Liver (tissue), 9 donors: ENCODE results near the gene HGD. TPM values are rescaled to one million over a fixed set of nuclear protein-coding genes. Genes with fewer than 3 reads are reported as not detected.

Experiments used
- DNase-seq: peaks from one replicate; pipeline ENCODE4 v3.0.0-alpha.2; 2017; ENCODE audit warnings: low spot score
- H3K27ac ChIP-seq, 2 donors: one replicate each; pipeline ENCODE4 v1.7.0; 2013; ENCODE audit warnings: inconsistent platforms in 2 of 2, low read length in 2 of 2, control low read depth in 1 of 2, low read depth in 1 of 2, mild to moderate bottlenecking in 1 of 2
- H3K27me3 ChIP-seq, 4 donors: one replicate each; pipeline versions ENCODE4 v1.6.1 to v1.7.0; 2013; ENCODE audit warnings: low read length in 3 of 4, inconsistent platforms in 1 of 4, mild to moderate bottlenecking in 1 of 4, moderate library complexity in 1 of 4; ENCODE audit not compliant: control insufficient read depth in 4 of 4, insufficient read depth in 4 of 4
- H3K36me3 ChIP-seq, 4 donors: one replicate each; pipeline versions ENCODE4 v1.6.1 to v1.7.0; 2013; ENCODE audit warnings: low read length in 3 of 4, mild to moderate bottlenecking in 3 of 4, low read depth in 1 of 4, moderate library complexity in 1 of 4; ENCODE audit not compliant: control insufficient read depth in 4 of 4, insufficient read depth in 3 of 4
- H3K4me1 ChIP-seq, 4 donors: one replicate each; pipeline versions ENCODE4 v1.6.1 to v1.7.0; 2013; ENCODE audit warnings: low read length in 3 of 4, mild to moderate bottlenecking in 3 of 4, moderate library complexity in 1 of 4; ENCODE audit not compliant: control insufficient read depth in 4 of 4, insufficient read depth in 4 of 4
- H3K4me3 ChIP-seq, 3 donors: one replicate each; pipeline versions ENCODE4 v1.6.1 to v1.7.0; 2013; ENCODE audit warnings: low read length in 3 of 3, control low read depth in 1 of 3, low read depth in 1 of 3, mild to moderate bottlenecking in 1 of 3
- H3K9ac ChIP-seq, 2 donors: one replicate each; pipeline ENCODE4 v1.7.0; 2013; ENCODE audit warnings: low read length in 2 of 2, mild to moderate bottlenecking in 2 of 2, moderate library complexity in 2 of 2, control low read depth in 1 of 2, low read depth in 1 of 2
- H3K9me3 ChIP-seq, 4 donors: one replicate each; pipeline versions ENCODE4 v1.6.1 to v1.7.0; 2013; ENCODE audit warnings: low read length in 3 of 4; ENCODE audit not compliant: control insufficient read depth in 4 of 4
- ATF3 ChIP-seq: IDR thresholded peaks from 2 replicates; pipeline ENCODE4 v1.6.1; 2016; ENCODE audit warnings: antibody characterized with exemption
- FOXA1 ChIP-seq: IDR thresholded peaks from 2 replicates; pipeline ENCODE4 v1.6.1; 2016; ENCODE audit warnings: antibody characterized with exemption
- GABPA ChIP-seq, 2 donors: IDR thresholded peaks in 1 of 2; conservative IDR thresholded peaks in 1 of 2; 2 replicates each; pipeline ENCODE4 v1.6.1; 2016; ENCODE audit warnings: antibody characterized with exemption in 2 of 2, mild to moderate bottlenecking in 1 of 2, moderate library complexity in 1 of 2
- HNF4A ChIP-seq, 2 donors: conservative IDR thresholded peaks; 2 replicates each; pipeline ENCODE4 v1.6.1; 2016; ENCODE audit warnings: antibody characterized with exemption in 2 of 2, mild to moderate bottlenecking in 2 of 2
- HNF4G ChIP-seq: IDR thresholded peaks from 2 replicates; pipeline ENCODE4 v1.6.1; 2016; ENCODE audit warnings: antibody characterized with exemption
- JUND ChIP-seq, 2 donors: IDR thresholded peaks; 2 replicates each; pipeline ENCODE4 v1.6.1; 2016; ENCODE audit warnings: antibody characterized with exemption in 2 of 2
- RAD21 ChIP-seq, 2 donors: IDR thresholded peaks; 2 replicates each; pipeline ENCODE4 v1.6.1; 2016; ENCODE audit warnings: antibody characterized with exemption in 2 of 2, mild to moderate bottlenecking in 2 of 2
- REST ChIP-seq: IDR thresholded peaks from 2 replicates; pipeline ENCODE4 v1.6.1; 2016; ENCODE audit warnings: antibody characterized with exemption, mild to moderate bottlenecking
- RXRA ChIP-seq, 2 donors: IDR thresholded peaks; 2 replicates each; pipeline ENCODE4 v1.6.1; 2017 to 2018; ENCODE audit warnings: antibody characterized with exemption in 2 of 2, mild to moderate bottlenecking in 1 of 2
- SP1 ChIP-seq: IDR thresholded peaks from 2 replicates; pipeline ENCODE4 v1.6.1; 2018; ENCODE audit warnings: antibody characterized with exemption, mild to moderate bottlenecking
- TAF1 ChIP-seq: conservative IDR thresholded peaks from 2 replicates; pipeline ENCODE4 v1.6.1; 2016; ENCODE audit warnings: antibody characterized with exemption, mild to moderate bottlenecking
- YY1 ChIP-seq: IDR thresholded peaks from 2 replicates; pipeline ENCODE4 v1.6.1; 2016; ENCODE audit warnings: antibody characterized with exemption, mild to moderate bottlenecking
- ZBTB33 ChIP-seq: IDR thresholded peaks from 2 replicates; pipeline ENCODE4 v1.6.1; 2016; ENCODE audit warnings: antibody characterized with exemption
- WGBS: extraction: QIAGEN DNeasy Blood & Tissue Kit; methylation state at CpG from one replicate; pipeline ENCODE4 v1.1.7; 2013; 5-methylcytosine and 5-hydroxymethylcytosine counted together
- polyA plus RNA-seq, 2 donors: library from polyadenylated mRNA; stranded (reverse) in 1 of 2; unstranded in 1 of 2; fragments of 200-250 nt in 1 of 2; fragments of >200 nt in 1 of 2; fragmentation: Nextera tagmentation in 1 of 2; extraction: Ambion mirVana in 1 of 2; gene quantifications; one replicate each; pipeline versions ENCODE4 v1.2.1 to v1.2.3, GENCODE V29; 2013 to 2015
- total RNA-seq, 2 donors: library from RNA; depleted of rRNA; stranded (reverse); fragments of >200 nt; gene quantifications; one replicate each; pipeline ENCODE4 v1.2.3, GENCODE V29; 2014
- TF ChIP-seq, protein P1 (sequence below): IDR thresholded peaks from 2 replicates; pipeline ENCODE4 v1.6.1; 2016; ENCODE audit warnings: antibody characterized with exemption
- donor health status: healthy.
- donor health status: healthy.
- donor health status: healthy.
- donor health status: healthy.
- donor health status: healthy.

HGD gene
- total and polyA plus RNA-seq, 4 donors, result 83.5 to 326 (median 246) TPM

DNA sequence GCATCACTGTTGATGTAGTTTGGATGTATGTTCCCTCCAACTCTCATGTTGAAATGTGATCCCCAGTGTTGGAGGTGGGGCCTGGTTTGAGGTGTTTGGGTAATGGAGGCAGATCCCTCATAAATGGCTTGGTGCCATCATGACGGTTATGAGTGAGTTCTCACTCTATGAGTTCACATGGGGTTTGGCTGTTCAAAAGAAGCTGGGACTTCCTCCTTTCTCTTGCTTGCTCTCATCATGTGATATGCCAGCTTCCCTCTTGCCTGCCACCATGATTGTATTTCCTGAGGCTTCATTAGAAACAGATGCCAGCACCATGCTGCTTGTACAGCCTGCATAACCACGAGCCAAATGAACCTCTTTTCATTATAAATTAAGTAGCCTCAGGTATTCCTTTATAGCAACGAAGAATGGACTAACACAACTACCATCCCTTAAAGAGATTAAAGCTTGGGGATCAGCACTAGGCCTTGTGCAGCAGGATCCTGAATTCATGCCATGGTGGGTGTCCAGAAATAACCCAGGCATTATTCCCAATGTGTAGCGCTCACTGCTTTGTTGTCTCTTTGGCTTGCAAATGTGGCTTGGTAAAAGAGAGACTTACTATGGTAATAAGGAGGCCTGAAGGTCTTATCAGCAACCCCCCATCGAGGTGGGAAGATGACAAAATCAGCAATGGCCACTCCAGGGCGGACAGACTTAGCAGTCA lies 44.0 kb downstream of the HGD start:
- Histone ChIP-seq H3K27me3 (no peaks in the 10 kb centered on the region), H3K4me3 (no peak overlapping the region), H3K9me3 (no peaks in the 10 kb centered on the region), H3K27ac (peak overlapping the region in 1 of 2 donors; percentile 19), H3K36me3 (peaks cover 4 to 71% (median 59%) of the 10 kb centered on the region in 4 donors), H3K4me1 (peaks cover 0 to 23% (median 5%) of the 10 kb centered on the region in 4 donors), H3K9ac (no peak overlapping the region)
- no peak for TF ChIP-seq TAF1
- TF ChIP-seq JUND (IDR thresholded peaks at IDR 0.05), result no peak
- no peak for TF ChIP-seq HNF4G
- no peak for TF ChIP-seq SP1
- TF ChIP-seq YY1, result no peak
- no peak for DNase-seq
- 88% methylated on average over 6 of the region's 6 CpGs for WGBS

- H3K9ac ChIP-seq, result no peak overlapping the region
- TF ChIP-seq FOXA1 (no peak), TAF1 (no peak), GABPA (IDR thresholded peaks at IDR 0.05 in 1 of 2, conservative IDR thresholded peaks at IDR 0.05 in 1 of 2) (peak in 1 of 2 donors; percentile 35), SP1 (peak; percentile 54), ATF3 (no peak), RXRA (IDR thresholded peaks at IDR 0.05) (peak; percentile 31 to 33), HNF4A (conservative IDR thresholded peaks at IDR 0.05) (peak; percentile 85 to 90), REST (no peak), HNF4G (peak; percentile 56), YY1 (peak; percentile 57), RAD21 (IDR thresholded peaks at IDR 0.05) (peak in 1 of 2 donors; percentile 8), JUND (IDR thresholded peaks at IDR 0.05) (peak in 1 of 2 donors; percentile 19), ZBTB33 (no peak)
- TF ChIP-seq, protein P1, sequence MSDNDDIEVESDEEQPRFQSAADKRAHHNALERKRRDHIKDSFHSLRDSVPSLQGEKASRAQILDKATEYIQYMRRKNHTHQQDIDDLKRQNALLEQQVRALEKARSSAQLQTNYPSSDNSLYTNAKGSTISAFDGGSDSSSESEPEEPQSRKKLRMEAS, result peak; percentile 18
- no peak overlapping the region for H3K4me3 ChIP-seq
- H3K36me3 ChIP-seq, result peaks cover 4 to 72% (median 56%) of the 10 kb centered on the region in 4 donors
- no peak for DNase-seq
- H3K27ac ChIP-seq, result peak overlapping the region in 1 of 2 donors; percentile 42
- H3K9me3 ChIP-seq, result no peaks in the 10 kb centered on the region
- peaks cover 0 to 23% (median 5%) of the 10 kb centered on the region in 4 donors for H3K4me1 ChIP-seq
- no peaks in the 10 kb centered on the region for H3K27me3 ChIP-seq
- WGBS, result 40% methylated on average over 2 of the region's 2 CpGs
Measured at GRCh38 chr3:120636795-120637401, 45.1 kb downstream of the HGD start.
